Duodenal mucosa (tissue), 2 donors: Measurements from ENCODE around the gene ADCY3.

Experiments used
- H3K27ac ChIP-seq: one replicate; pipeline ENCODE4 v1.7.0; 2013; ENCODE audit warnings: low read depth, low read length
- H3K27me3 ChIP-seq, 2 donors: one replicate each; pipeline ENCODE4 v1.7.0; 2013; ENCODE audit warnings: low read length in 2 of 2, control low read depth in 1 of 2; ENCODE audit not compliant: insufficient read depth in 2 of 2, control insufficient read depth in 1 of 2
- H3K36me3 ChIP-seq, 2 donors: one replicate each; pipeline ENCODE4 v1.7.0; 2013; ENCODE audit warnings: low read length in 2 of 2, control low read depth in 1 of 2; ENCODE audit not compliant: insufficient read depth in 2 of 2, control insufficient read depth in 1 of 2
- H3K4me1 ChIP-seq, 2 donors: one replicate each; pipeline ENCODE4 v1.7.0; 2013; ENCODE audit warnings: low read length in 2 of 2, control low read depth in 1 of 2; ENCODE audit not compliant: insufficient read depth in 2 of 2, control insufficient read depth in 1 of 2
- H3K4me3 ChIP-seq, 2 donors: one replicate each; pipeline ENCODE4 v1.7.0; 2013; ENCODE audit warnings: low read length in 2 of 2, low read depth in 1 of 2
- H3K9ac ChIP-seq, 2 donors: one replicate each; pipeline ENCODE4 v1.7.0; 2013; ENCODE audit warnings: low read length in 2 of 2, low read depth in 1 of 2
- H3K9me3 ChIP-seq, 2 donors: one replicate each; pipeline ENCODE4 v1.7.0; 2013; ENCODE audit warnings: low read length in 2 of 2, control low read depth in 1 of 2; ENCODE audit not compliant: control insufficient read depth in 1 of 2

ADCY3 gene

GRCh38 chr2:24893934-24894333 is 26.1 kb downstream of the ADCY3 start:
- Histone ChIP-seq H3K9me3 (peaks cover 8 to 18% of the 10 kb centered on the region in 2 donors), H3K4me3 (no peak overlapping the region), H3K27ac (no peak overlapping the region), H3K9ac (no peak overlapping the region), H3K27me3 (no peaks in the 10 kb centered on the region), H3K36me3 (peaks cover 0 to 11% of the 10 kb centered on the region in 2 donors), H3K4me1 (no peaks in the 10 kb centered on the region)

GRCh38 chr2:24892928-24893327 is 27.1 kb downstream of the ADCY3 start:
- Histone ChIP-seq H3K9me3 (peaks cover 8 to 18% of the 10 kb centered on the region in 2 donors), H3K27me3 (no peaks in the 10 kb centered on the region), H3K36me3 (peaks cover 0 to 6% of the 10 kb centered on the region in 2 donors), H3K9ac (no peak overlapping the region), H3K4me3 (no peak overlapping the region), H3K4me1 (no peaks in the 10 kb centered on the region), H3K27ac (no peak overlapping the region)

- no peaks in the 10 kb centered on the region for H3K4me1 ChIP-seq
- no peaks in the 10 kb centered on the region for H3K36me3 ChIP-seq
- H3K9ac ChIP-seq = no peak overlapping the region
- no peak overlapping the region for H3K27ac ChIP-seq
- H3K9me3 ChIP-seq = peaks cover 8 to 18% of the 10 kb centered on the region in 2 donors
- H3K4me3 ChIP-seq = no peak overlapping the region
- no peaks in the 10 kb centered on the region for H3K27me3 ChIP-seq
Observed at GRCh38 chr2:24891201-24891600, 28.8 kb downstream of the ADCY3 start.

- Histone ChIP-seq H3K27ac (no peak overlapping the region), H3K9ac (no peak overlapping the region)
Observed at GRCh38 chr2:24889221-24889620, 30.8 kb downstream of the ADCY3 start.

GRCh38 chr2:24888177-24888576 is 31.9 kb downstream of the ADCY3 start:
- H3K4me1 ChIP-seq = peaks cover 0 to 3% of the 10 kb centered on the region in 2 donors
- no peak overlapping the region for H3K9ac ChIP-seq
- H3K4me3 ChIP-seq = no peak overlapping the region
- no peaks in the 10 kb centered on the region for H3K27me3 ChIP-seq
- no peaks in the 10 kb centered on the region for H3K9me3 ChIP-seq
- no peak overlapping the region for H3K27ac ChIP-seq
- no peaks in the 10 kb centered on the region for H3K36me3 ChIP-seq

More at GRCh38 chr2:24889221-24889620, 30.8 kb downstream of the ADCY3 start:
- Histone ChIP-seq H3K36me3 (no peaks in the 10 kb centered on the region), H3K4me3 (no peak overlapping the region), H3K4me1 (peaks cover 0 to 3% of the 10 kb centered on the region in 2 donors), H3K9me3 (peaks cover 0 to 4% of the 10 kb centered on the region in 2 donors), H3K27me3 (no peaks in the 10 kb centered on the region)

- H3K4me1 ChIP-seq = peaks cover 0 to 3% of the 10 kb centered on the region in 2 donors
- no peaks in the 10 kb centered on the region for H3K27me3 ChIP-seq
- no peak overlapping the region for H3K4me3 ChIP-seq
- H3K9ac ChIP-seq = no peak overlapping the region
- H3K27ac ChIP-seq = peak overlapping the region; percentile 20
- H3K36me3 ChIP-seq = no peaks in the 10 kb centered on the region
- H3K9me3 ChIP-seq = no peaks in the 10 kb centered on the region
Observed at GRCh38 chr2:24887307-24887874, 32.6 kb downstream of the ADCY3 start.

DNA sequence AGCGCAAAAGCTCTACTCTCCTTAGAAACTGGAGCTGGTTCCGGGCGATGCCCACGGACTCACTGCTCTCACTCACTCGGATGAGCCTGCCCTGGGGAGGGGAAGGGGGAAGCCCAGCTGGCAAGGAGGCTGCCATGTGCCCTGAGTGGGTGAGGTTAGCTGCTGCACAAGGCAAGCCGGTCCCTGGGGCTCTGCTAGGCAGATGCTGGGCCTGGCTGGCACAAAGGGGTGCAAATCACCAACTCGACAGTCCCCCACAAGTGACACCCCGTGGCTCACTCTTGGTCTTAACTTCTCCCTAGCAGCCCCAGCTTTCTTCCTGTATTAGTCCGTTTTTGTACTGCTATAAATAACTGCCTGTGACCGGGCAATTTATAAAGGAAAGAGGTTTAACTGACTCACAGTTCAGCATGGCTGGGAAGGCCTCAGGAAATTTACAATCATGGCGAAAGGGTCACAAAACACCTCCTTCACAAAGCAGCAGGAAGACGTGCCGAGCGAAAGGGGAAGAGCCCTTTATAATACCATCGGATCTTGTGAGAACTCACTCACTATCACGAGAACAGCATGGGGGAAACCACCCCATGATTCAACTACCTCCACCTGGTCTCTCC is 33.2 kb downstream of the ADCY3 start:
- peak overlapping the region in 1 of 2 donors; percentile 40 for H3K4me3 ChIP-seq
- H3K36me3 ChIP-seq = no peaks in the 10 kb centered on the region
- no peaks in the 10 kb centered on the region for H3K27me3 ChIP-seq
- no peaks in the 10 kb centered on the region for H3K9me3 ChIP-seq
- peaks cover 0 to 3% of the 10 kb centered on the region in 2 donors for H3K4me1 ChIP-seq
- peak overlapping the region; percentile 20 for H3K27ac ChIP-seq
- H3K9ac ChIP-seq = no peak overlapping the region

- no peak overlapping the region for H3K9ac ChIP-seq
- no peak overlapping the region for H3K27ac ChIP-seq
- H3K4me1 ChIP-seq = peaks cover 0 to 3% of the 10 kb centered on the region in 2 donors
- H3K27me3 ChIP-seq = no peaks in the 10 kb centered on the region
- no peak overlapping the region for H3K4me3 ChIP-seq
- no peaks in the 10 kb centered on the region for H3K9me3 ChIP-seq
- H3K36me3 ChIP-seq = no peaks in the 10 kb centered on the region
Observed at GRCh38 chr2:24886126-24886501, 33.9 kb downstream of the ADCY3 start.

DNA sequence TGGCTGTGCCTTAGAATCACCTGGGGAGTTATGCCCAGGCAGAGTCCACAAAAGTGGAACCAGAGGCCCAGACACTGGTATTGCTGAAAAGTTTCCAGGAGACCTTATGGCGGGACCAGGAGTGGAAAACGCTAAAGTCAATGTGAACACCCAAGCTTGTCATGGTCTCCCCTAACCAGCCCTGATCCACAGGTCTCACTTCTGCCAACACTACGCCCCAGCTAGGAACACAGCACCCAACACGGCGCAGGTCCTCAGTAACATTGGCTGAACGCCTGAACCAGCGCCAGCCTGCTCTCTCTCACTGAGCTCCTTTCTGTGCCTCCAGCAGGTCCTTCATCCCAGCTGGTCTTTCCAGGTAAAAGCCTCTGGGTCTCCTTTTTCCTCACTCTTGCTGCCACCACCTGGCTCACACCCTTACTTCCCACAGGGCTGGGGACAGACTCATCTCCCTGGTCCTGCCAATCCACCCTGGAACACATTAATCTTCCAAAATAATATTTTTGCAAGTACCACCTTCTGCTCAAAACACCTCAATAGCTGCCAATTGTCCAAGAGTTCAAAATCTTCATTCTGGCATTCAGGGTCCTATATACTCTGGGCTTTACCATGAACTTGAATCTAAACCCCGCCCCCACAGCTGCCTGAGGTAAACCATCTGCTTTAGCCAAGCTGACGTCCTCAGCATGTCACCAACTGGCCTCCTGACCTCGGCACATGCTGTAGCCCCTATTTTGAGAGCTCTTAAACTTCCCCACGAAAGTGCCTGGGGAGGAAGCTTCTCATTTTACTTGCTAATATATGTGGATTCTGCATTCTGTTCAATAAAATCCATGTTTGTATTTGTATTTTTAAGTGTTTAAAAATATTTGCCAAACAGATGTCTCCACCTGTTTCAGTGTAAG is 34.6 kb downstream of the ADCY3 start:
- H3K9ac ChIP-seq = no peak overlapping the region
- H3K27ac ChIP-seq = no peak overlapping the region
- H3K9me3 ChIP-seq = no peaks in the 10 kb centered on the region
- peaks cover 0 to 3% of the 10 kb centered on the region in 2 donors for H3K4me1 ChIP-seq
- no peak overlapping the region for H3K4me3 ChIP-seq
- H3K27me3 ChIP-seq = no peaks in the 10 kb centered on the region
- no peaks in the 10 kb centered on the region for H3K36me3 ChIP-seq

GRCh38 chr2:24883946-24884345 is 36.1 kb downstream of the ADCY3 start:
- Histone ChIP-seq H3K4me3 (no peak overlapping the region), H3K27me3 (no peaks in the 10 kb centered on the region), H3K9ac (no peak overlapping the region), H3K4me1 (peaks cover 0 to 3% of the 10 kb centered on the region in 2 donors), H3K36me3 (no peaks in the 10 kb centered on the region), H3K27ac (no peak overlapping the region), H3K9me3 (no peaks in the 10 kb centered on the region)
